IMR-90 (cell line): ENCODE data around the gene AHSA1. TPM values are rescaled to one million over a fixed set of nuclear protein-coding genes. Genes with fewer than 3 reads are reported as not detected.
A peak's percentile ranks its signal among the peaks of the same experiment; 100 is the strongest.

Experiments used
- ATAC-seq: fragments of 200-7000 bp; cut with Tn5 transposase; 2 replicates; pipeline ENCODE4 v1.9.1; 2020; ENCODE audit warnings: low read depth, mild to moderate bottlenecking, moderate library complexity
- BruUV-seq: library from RNA; stranded (reverse); fragments of 400-500 nt; replicated peaks from 2 replicates; lab custom pipeline; 2021; lab: Mats Ljungman, UMichigan
- CTCF ChIA-PET: fragments of 300-600 bp; formaldehyde crosslinking; extraction: SDS; loops from one replicate; lab custom pipeline; 2021; ENCODE audit warnings: antibody characterized with exemption; lab: Yijun Ruan, JAX
- POLR2A ChIA-PET: fragments of 300-600 bp; sonication (Branson Sonifier 250); formaldehyde crosslinking; loops from one replicate; lab custom pipeline; 2022; ENCODE audit warnings: antibody characterized with exemption; ENCODE audit not compliant: unreplicated experiment; lab: Charles Lee
- DNase-seq: peaks from one replicate; pipeline ENCODE4 v3.0.0; 2013
- H2AFZ ChIP-seq: replicated peaks from 2 replicates; pipeline ENCODE3; 2013; ENCODE audit warnings: low read length, mild to moderate bottlenecking; ENCODE audit not compliant: poor library complexity
- H2AK5ac ChIP-seq: 2 replicates; pipeline ENCODE4 v1.6.1; 2013; ENCODE audit warnings: low read depth, low read length, inconsistent platforms
- H2AK9ac ChIP-seq: replicated peaks from 2 replicates; pipeline ENCODE3; 2013; ENCODE audit warnings: mild to moderate bottlenecking, low read depth, low read length, moderate library complexity; ENCODE audit not compliant: poor library complexity
- H2BK120ac ChIP-seq: 2 replicates; pipeline ENCODE4 v1.6.1; 2013; ENCODE audit warnings: low read depth, low read length, inconsistent platforms
- H2BK15ac ChIP-seq: 3 replicates; pipeline ENCODE4 v1.6.1; 2013; ENCODE audit warnings: low read depth, low read length, inconsistent platforms
- H2BK20ac ChIP-seq: 2 replicates; pipeline ENCODE4 v1.6.1; 2013; ENCODE audit warnings: low read depth, mild to moderate bottlenecking, inconsistent platforms, low read length, moderate library complexity
- H2BK5ac ChIP-seq: 2 replicates; pipeline ENCODE4 v1.6.1; 2013; ENCODE audit warnings: mild to moderate bottlenecking, low read depth, low read length, inconsistent platforms; ENCODE audit not compliant: poor library complexity, severe bottlenecking
- H3K14ac ChIP-seq: replicated peaks from 2 replicates; pipeline ENCODE4 v1.6.1; 2013; ENCODE audit warnings: low read depth, low read length, inconsistent platforms
- H3K18ac ChIP-seq: 2 replicates; pipeline ENCODE4 v1.6.1; 2013; ENCODE audit warnings: low read depth, low read length, control low read depth
- H3K23ac ChIP-seq: 2 replicates; pipeline ENCODE4 v1.6.1; 2013; ENCODE audit warnings: low read depth, low read length, inconsistent platforms
- H3K27ac ChIP-seq: 2 replicates; pipeline ENCODE4 v1.5.1; 2013; ENCODE audit warnings: mild to moderate bottlenecking, control low read depth, low read length; ENCODE audit not compliant: insufficient read depth
- H3K27me3 ChIP-seq: 2 replicates; pipeline ENCODE4 v1.6.1; 2013; ENCODE audit warnings: low read length; ENCODE audit not compliant: control insufficient read depth, insufficient read depth
- H3K36me3 ChIP-seq: 2 replicates; pipeline ENCODE4 v1.6.1; 2013; ENCODE audit warnings: low read length, mixed read lengths; ENCODE audit not compliant: control insufficient read depth, insufficient read depth
- H3K4ac ChIP-seq: 2 replicates; pipeline ENCODE4 v1.6.1; 2013; ENCODE audit warnings: low read depth, low read length, inconsistent platforms
- H3K4me1 ChIP-seq: 2 replicates; pipeline ENCODE4 v1.6.1; 2013; ENCODE audit warnings: low read length, mixed read lengths; ENCODE audit not compliant: control insufficient read depth, insufficient read depth
- H3K4me2 ChIP-seq: 2 replicates; pipeline ENCODE4 v1.6.1; 2013; ENCODE audit warnings: low read depth, mild to moderate bottlenecking, control low read depth, low read length, moderate library complexity
- H3K4me3 ChIP-seq: 2 replicates; pipeline ENCODE4 v1.5.1; 2013; ENCODE audit warnings: low read depth, mild to moderate bottlenecking, control low read depth, low read length, moderate library complexity; ENCODE audit not compliant: insufficient read depth
- H3K56ac ChIP-seq: 2 replicates; pipeline ENCODE4 v1.6.1; 2013; ENCODE audit warnings: low read length, inconsistent platforms; ENCODE audit not compliant: insufficient read depth; ENCODE audit errors: extremely low read depth
- H3K79me1 ChIP-seq, 2 experiments: 2 replicates each; pipeline ENCODE4 v1.6.1; 2013; ENCODE audit warnings: low read length in 2 of 2, inconsistent platforms in 1 of 2, low read depth in 1 of 2
- H3K9ac ChIP-seq: 2 replicates; pipeline ENCODE4 v1.6.1; 2013; ENCODE audit warnings: low read depth, low read length, control low read depth
- H3K9me1 ChIP-seq: 2 replicates; pipeline ENCODE4 v1.6.1; 2013; ENCODE audit warnings: low read length, inconsistent platforms; ENCODE audit not compliant: insufficient read depth
- H3K9me3 ChIP-seq: 2 replicates; pipeline ENCODE4 v1.6.1; 2013; ENCODE audit warnings: low read length; ENCODE audit not compliant: control insufficient read depth, insufficient read depth
- H4K20me1 ChIP-seq: 2 replicates; pipeline ENCODE4 v1.6.1; 2013; ENCODE audit warnings: low read length, inconsistent platforms; ENCODE audit not compliant: insufficient read depth
- H4K5ac ChIP-seq: 2 replicates; pipeline ENCODE4 v1.6.1; 2013; ENCODE audit warnings: mild to moderate bottlenecking, low read depth, low read length, control low read depth
- H4K8ac ChIP-seq, 2 experiments: 2 replicates each; pipeline ENCODE4 v1.6.1; 2013; ENCODE audit warnings: low read depth in 2 of 2, low read length in 2 of 2, control low read depth in 1 of 2, inconsistent platforms in 1 of 2
- H4K91ac ChIP-seq: 2 replicates; pipeline ENCODE4 v1.6.1; 2013; ENCODE audit warnings: low read depth, low read length, inconsistent platforms; ENCODE audit not compliant: insufficient read depth
- FOS ChIP-seq: fragments of 150-350 bp; IDR thresholded peaks from 2 replicates; pipeline ENCODE4 v1.6.1; 2016; ENCODE audit warnings: low read depth, low read length
- RCOR1 ChIP-seq: IDR thresholded peaks from 2 replicates; pipeline ENCODE4 v1.6.1; 2012; ENCODE audit warnings: mild to moderate bottlenecking, low read length, improper control_type of control experiment; ENCODE audit not compliant: insufficient replicate concordance
- WGBS, 2 experiments: methylation state at CpG; one replicate each; pipeline versions ENCODE4 v1.1.5 to v1.1.7; 2013; ENCODE audit warnings: missing lambda C conversion rate in 2 of 2; ENCODE audit not compliant: insufficient read length in 1 of 2; ENCODE audit errors: extremely low coverage in 2 of 2; 5-methylcytosine and 5-hydroxymethylcytosine counted together
- dilution Hi-C: fragments of 300-500 bp; cut with HindIII; formaldehyde crosslinking; loops from one replicate; pipeline ENCODE4 v1.14.3; 2018; ENCODE audit warnings: low sequenced_read_pairs; ENCODE audit not compliant: unreplicated experiment
- in situ Hi-C: fragments of 300-500 bp; cut with MboI; formaldehyde crosslinking; loops from 3 replicates; pipeline ENCODE4 v1.14.3; 2019; ENCODE audit warnings: low sequenced_read_pairs, inconsistent platforms, mixed read lengths
- intact Hi-C: fragments of 100-400 bp; cut with micrococcal nuclease; formaldehyde crosslinking; loops from 2 replicates; pipeline ENCODE4 v1.10.0; 2022
- polyA plus RNA-seq, 3 experiments: library from polyadenylated mRNA; depleted of rRNA; stranded (reverse); fragments of >200 nt; gene quantifications; 2 replicates each; pipeline ENCODE4 v1.2.3, GENCODE V29; 2012; ENCODE audit warnings: low replicate concordance in 1 of 3
- total RNA-seq: library from RNA; depleted of rRNA; stranded (reverse); fragments of >200 nt; gene quantifications from 2 replicates; pipeline ENCODE4 v1.2.3, GENCODE V29; 2012

AHSA1 gene
- total and polyA plus RNA-seq, 2 of the 4 experiments (the other 2 are of a cell fraction) = 166 to 252 TPM

GRCh38 chr14:77485901-77486678 is 28.2 kb downstream of the AHSA1 start:
- H2AK5ac ChIP-seq = no peak overlapping the region; the same call in 1 of the 2 replicates
- H3K9ac ChIP-seq = no peak overlapping the region
- H3K9me1 ChIP-seq = peaks cover 3% of the 10 kb centered on the region; the same call in 1 of the 2 replicates
- dilution Hi-C loops (no loop called here), intact Hi-C loops (no loop called here), in situ Hi-C loops (no loop called here)
- no peak overlapping the region for H4K8ac ChIP-seq
- no peak overlapping the region for H4K91ac ChIP-seq
- H2BK20ac ChIP-seq = no peak overlapping the region
- peak overlapping the region; percentile 31 for H2AK9ac ChIP-seq
- ChIA-PET CTCF (no interaction called here), POLR2A (no interaction called here)
- no peaks in the 10 kb centered on the region for H3K4me1 ChIP-seq
- no peak overlapping the region for H3K4me3 ChIP-seq
- H2BK5ac ChIP-seq = no peak overlapping the region
- H3K18ac ChIP-seq = no peak overlapping the region
- peak overlapping the region; percentile 83 for H2AFZ ChIP-seq
- no peaks in the 10 kb centered on the region for H3K79me1 ChIP-seq
- H2BK120ac ChIP-seq = no peak overlapping the region
- ATAC-seq (peak; percentile 92), DNase-seq (peak; percentile 88)
- no peak overlapping the region for H3K4me2 ChIP-seq
- no peak overlapping the region; the same call in 1 of the 2 replicates for H3K23ac ChIP-seq
- no peaks in the 10 kb centered on the region for H3K9me3 ChIP-seq
- H2BK15ac ChIP-seq = no peak overlapping the region
- no peaks in the 10 kb centered on the region for H4K20me1 ChIP-seq
- H3K4ac ChIP-seq = no peak overlapping the region
- H3K27ac ChIP-seq = no peak overlapping the region
- no TSS peak for BruUV-seq
- H3K56ac ChIP-seq = no peak overlapping the region
- no peak overlapping the region for H3K14ac ChIP-seq
- no peaks in the 10 kb centered on the region for H3K36me3 ChIP-seq
- no peak overlapping the region for H4K5ac ChIP-seq
- TF ChIP-seq RCOR1 (no peak), FOS (peak; percentile 53)
- H3K27me3 ChIP-seq = peaks cover 2% of the 10 kb centered on the region; the same call in 1 of the 2 replicates
- WGBS, 2 experiments = 80% methylated on average over 1 of the region's 7 CpGs; no CpG with 5 or more reads in 1 of the 2 experiments
